ENCODE results near the gene ITPA.
"Not testable (repeated sequence)": the region's sequence is repeated elsewhere in the genome, so short reads cannot be mapped to it uniquely, and the experiment has no call there.

ITPA gene

DNA sequence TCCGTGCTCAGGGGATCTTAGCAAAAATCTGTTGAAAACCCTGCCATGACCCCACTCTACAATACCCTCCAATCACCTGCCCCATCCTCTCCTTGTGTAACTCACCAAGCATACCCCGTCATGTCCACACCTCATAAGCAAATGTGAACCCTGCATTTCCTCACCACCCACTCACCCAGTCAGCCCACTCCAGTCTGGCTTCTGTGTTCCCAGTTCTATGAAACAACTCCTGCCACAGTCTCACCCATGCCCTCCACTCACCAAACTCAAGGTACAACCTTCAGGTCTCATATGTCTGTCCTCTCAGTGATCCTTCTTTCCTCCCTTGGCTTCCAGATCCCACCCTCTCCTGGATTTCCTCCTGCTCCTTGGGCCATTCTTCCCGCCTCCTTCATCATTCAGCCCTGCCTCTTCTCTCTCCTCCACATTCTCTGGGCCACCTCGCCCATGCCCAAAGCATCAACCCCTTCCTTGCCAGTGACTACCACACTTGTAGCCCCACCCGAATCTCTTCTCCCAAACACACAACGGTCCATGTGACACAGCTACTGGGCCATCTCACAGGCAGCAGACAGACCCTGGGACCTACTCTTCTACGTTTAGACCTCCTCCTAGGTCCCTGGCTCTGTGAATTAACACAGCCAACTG lies 13.6 kb upstream of the ITPA start:
- no peak for DNase-seq (ENCODE audit: low read depth, low spot score)
- H3K27ac ChIP-seq, result no peak overlapping the region

DNA sequence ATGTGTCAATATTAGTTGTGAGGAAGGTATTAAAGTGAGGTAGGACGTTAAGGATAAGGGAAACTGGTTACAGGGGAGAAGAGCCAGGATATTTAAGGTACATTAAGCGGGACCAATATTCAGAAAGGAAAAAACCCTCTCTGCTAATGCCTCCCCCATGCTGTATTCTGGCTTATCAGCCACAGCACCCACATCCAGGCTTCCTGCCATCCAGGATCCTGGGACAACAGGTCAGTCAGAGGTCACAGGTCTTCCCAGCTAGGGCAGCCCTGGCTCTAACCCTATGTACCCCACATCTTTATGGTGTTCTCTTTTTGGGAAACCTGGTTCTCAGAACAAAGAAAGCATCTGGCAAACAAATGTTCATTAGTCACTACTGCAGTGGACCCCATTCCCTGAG lies 10.1 kb upstream of the ITPA start:
- no peak overlapping the region for H3K27ac ChIP-seq
- DNase-seq (ENCODE audit: low read depth, low spot score), result no peak

DNA sequence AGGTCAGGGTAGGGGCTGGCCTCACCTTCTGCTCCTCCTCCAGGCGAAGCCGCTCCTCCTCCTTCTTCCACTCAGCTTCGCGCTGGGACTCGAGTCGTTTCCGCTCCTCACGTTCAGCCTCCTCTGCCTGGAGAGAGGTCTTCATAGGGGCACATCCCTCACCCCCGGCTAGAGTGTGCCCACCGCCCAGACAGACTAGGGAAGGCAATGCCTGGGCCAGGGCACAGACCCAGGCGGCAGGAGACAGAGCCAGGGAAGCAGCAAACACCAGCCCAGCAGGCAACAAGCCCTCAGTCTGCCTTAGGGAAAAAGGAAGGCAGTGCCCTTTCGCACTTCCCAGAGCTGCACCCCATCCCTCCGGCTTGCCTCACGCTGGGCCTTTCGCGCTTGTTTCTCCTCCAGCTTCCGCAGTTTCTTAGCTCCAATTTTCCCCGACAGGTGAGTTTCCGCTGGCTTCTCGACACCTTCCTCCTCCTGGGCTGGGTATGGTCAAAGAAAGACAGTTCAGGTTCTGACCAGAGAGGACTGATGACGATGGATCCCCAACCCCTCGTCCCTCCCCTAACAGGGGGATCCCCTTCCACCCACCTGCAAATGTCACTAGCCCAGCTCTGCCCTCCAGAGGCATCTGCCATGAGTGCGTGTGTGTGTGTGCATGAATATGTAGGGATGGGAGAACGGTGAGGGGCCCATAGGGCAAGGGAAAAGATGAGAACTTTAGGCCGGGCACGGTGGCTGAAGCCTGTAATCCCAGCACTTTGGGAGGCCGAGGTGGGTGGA lies 9.1 kb upstream of the ITPA start:
- DNase-seq (ENCODE audit: low read depth, low spot score), result no peak
- no peak overlapping the region for H3K27ac ChIP-seq

DNA sequence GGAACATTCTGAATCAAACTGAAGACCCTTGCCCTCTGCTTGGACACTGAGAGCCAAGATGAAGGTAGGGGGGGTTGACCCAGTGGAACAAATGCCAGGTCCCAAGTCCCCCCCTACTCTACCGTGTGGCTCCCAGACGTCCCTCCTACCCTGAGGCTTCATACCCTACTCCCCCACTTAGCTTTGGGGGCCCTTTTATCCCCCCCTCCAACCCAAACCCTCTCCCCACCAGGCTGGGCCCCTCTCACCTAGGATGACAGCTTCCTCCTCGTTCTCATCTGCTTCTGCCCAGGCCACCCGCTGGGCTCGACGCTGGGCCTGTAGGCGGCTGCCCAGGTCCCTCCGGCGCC lies 6.4 kb upstream of the ITPA start:
- no peak for DNase-seq (ENCODE audit: low read depth, low spot score)
- H3K27ac ChIP-seq, result peak overlapping the region; percentile 80

- DNase-seq (ENCODE audit: low read depth, low spot score), result no peak
- H3K27ac ChIP-seq, result peak overlapping the region; percentile 80
Measured at GRCh38 chr20:3203315-3204123, 5.8 kb upstream of the ITPA start.

GRCh38 chr20:3204124-3204794 lies 5.0 kb upstream of the ITPA start, which contains the start of gene DDRGK1:
DDRGK1 (minus strand) TSS chr20:3204682; CDS start chr20:3204627, 55 bp downstream.
- DNase-seq (ENCODE audit: low read depth, low spot score), result no peak
- peak within 1 kb of the TSS; percentile 80 for H3K27ac ChIP-seq

DNA sequence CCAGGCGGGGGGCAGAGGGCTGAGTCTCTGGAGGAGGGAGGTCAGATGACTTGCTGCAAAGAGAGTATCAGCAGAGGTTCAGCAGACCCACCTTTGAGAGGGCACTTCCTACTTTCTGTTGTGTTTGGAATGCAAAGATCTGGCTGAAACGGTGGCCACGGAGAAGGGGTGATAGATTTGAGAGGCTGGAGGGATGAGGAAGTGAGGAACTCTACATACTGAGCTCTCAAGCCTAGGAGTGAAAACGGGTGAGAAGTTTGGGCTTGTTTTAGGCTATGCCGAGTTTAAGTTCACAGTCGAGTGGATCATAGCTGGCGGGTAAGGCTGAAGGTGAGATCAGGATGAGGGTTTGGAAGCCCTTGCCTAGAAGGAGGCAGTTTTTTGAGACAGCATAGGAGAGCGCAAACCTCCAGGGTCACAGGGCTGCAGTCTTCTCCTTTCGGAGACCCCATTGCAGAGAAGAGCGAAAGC lies 477 bp upstream of the ITPA start:
- peak overlapping the region; percentile 75 for H3K27ac ChIP-seq
- no peak for DNase-seq (ENCODE audit: low read depth, low spot score)

DNA sequence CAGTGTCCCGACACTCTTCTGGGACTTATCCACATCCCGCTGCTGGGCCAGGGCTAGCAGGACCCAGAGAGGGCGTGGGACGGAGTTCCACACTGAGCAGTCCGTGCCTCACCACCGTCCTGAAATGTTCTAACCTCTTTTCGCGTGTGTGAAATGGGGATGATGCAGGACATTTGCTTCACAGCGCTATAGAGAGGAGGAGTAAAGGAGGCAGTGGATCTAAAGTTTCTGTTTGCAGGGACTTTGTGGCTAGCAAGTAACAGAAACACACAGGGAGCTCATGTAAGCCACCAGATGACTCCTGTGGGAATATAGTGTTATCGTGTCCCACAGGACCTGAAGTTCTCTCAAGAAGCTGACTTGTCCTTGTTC lies 634 bp downstream of the ITPA start:
- no peak for DNase-seq (ENCODE audit: low read depth, low spot score)
- peak overlapping the region; percentile 75 for H3K27ac ChIP-seq

DNA sequence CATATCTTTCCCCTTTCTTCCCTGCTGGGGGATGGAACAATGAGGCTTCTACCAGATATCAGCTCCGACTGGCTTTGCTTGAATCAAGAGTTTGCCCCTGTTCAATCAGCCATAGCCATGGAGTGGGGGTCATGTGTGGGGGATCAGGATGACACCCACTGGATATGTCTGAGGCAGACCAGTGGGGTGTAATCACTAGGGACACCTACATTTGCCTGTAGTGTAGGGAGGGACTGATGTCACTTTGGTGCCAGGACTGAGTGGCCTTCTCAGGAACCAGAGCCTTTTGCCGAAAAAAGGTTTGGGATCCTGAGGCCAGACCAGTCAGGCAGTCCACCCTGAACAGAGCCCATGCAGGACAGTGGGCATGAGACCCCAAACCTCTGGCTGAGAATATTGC lies 1.0 kb downstream of the ITPA start:
- no peak overlapping the region for H3K27ac ChIP-seq
- no peak for DNase-seq (ENCODE audit: low read depth, low spot score)

DNA sequence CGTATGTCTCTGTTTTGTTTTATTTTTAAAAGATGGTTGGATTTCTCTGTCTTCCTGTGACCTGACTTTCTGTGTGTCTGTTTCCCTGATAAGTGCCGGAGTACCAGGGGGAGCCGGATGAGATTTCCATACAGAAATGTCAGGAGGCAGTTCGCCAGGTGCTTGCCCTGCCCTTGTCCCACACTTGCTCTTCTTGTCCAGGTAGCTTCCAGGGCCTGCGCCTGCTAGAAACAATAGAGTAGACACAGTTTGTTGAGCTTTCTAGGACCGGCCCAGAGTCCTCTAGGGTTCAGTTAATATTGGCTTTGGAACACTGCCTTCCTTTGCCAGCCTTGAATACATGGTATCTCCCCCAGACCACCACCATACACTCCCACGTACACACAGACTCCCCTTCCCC lies 3.9 kb downstream of the ITPA start:
- no peak overlapping the region for H3K27ac ChIP-seq
- no peak for DNase-seq (ENCODE audit: low read depth, low spot score)

DNA sequence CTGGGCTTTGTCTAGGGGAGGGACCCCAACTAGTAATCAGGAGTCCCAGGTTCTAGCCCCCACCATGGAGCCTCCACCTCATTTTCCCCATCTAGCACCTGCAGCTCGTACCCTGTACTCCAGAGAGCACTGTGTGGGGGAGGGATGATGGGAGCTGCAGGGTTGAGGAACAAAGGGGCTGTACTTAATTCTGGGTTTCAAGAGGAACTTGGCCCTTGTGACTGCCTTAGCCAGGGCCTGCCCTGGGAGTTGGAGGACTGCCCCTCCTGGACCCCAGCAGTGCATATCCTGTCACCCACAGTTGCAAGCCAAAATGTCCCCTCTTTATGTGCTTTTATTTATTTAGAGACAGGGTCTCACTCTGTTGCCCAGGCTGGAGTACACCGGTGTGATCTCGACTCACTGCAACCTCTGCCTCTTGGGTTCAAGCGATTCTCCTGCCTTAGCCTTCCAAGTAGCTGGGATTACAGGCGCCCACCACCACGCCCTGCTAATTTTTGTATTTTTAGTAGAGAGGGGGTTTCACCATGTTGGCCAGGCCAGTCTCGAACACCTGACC lies 6.1 kb downstream of the ITPA start:
- H3K27ac ChIP-seq; DNase-seq (ENCODE audit: low read depth, low spot score): not testable (repeated sequence)

GRCh38 chr20:3218307-3218988 lies 9.2 kb downstream of the ITPA start:
- H3K27ac ChIP-seq, result peak overlapping the region; percentile 5
- DNase-seq (ENCODE audit: low read depth, low spot score), result no peak

- DNase-seq (ENCODE audit: low read depth, low spot score), result no peak
- peak overlapping the region; percentile 74 for H3K27ac ChIP-seq
Measured at GRCh38 chr20:3221398-3222226, 12.3 kb downstream of the ITPA start.

DNA sequence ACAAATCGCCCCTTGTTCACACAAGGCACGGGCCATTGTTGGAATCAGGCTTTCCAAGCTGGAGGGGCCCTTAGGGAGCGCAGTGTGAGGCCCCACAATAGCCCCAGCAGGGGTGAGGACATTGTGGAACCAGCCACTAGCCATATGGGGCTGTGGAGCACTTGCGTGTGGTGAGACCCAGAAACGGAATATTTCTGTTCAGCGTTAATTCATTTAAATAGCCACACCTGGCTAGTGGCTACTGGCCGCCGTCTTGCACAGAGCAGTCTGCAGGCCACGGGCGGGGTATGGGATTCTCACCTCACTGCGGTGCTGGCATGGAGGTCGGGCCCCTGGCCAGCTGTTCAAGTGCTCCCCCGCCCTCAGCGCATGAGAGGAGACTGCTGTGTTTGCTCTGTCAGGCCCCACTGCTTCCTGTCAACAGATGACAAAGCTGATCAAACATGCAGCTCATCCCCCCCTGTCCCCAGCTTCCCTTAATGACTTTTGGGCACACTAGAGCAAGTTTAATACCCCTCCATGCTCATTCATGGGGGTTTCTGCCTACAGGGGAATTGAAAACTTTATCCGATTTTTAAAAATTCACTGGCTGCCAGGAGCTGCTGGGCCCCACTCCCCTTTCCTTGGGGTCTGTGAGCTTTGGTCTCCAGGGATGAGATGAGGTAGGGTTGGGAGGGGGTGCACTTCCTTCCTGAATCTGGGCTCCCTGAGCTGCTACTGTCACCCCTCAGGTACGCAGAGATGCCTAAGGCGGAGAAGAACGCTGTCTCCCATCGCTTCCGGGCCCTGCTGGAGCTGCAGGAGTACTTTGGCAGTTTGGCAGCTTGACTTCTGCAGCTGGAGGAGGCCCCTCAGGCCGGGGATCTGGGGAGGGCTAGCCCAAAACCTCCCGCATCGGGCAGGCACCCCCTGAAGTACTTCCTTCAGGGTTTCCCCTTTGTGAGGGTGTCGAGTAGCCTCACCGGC lies 13.6 kb downstream of the ITPA start:
- DNase-seq (ENCODE audit: low read depth, low spot score), result no peak
- peak overlapping the region; percentile 74 for H3K27ac ChIP-seq

- H3K27ac ChIP-seq, result peak overlapping the region; percentile 74
- no peak for DNase-seq (ENCODE audit: low read depth, low spot score)
Measured at GRCh38 chr20:3223651-3223993, 14.3 kb downstream of the ITPA start.

GRCh38 chr20:3223994-3224680 lies 14.8 kb downstream of the ITPA start:
- DNase-seq (ENCODE audit: low read depth, low spot score), result no peak
- peak overlapping the region; percentile 74 for H3K27ac ChIP-seq

Data from epithelial cell of prostate (primary cell).